Liver (tissue), 9 donors: ENCODE data around the gene TTF1. TPM values are rescaled to one million over a fixed set of nuclear protein-coding genes. Genes with fewer than 3 reads are reported as not detected.

Experiments
- DNase-seq: peaks from one replicate; pipeline ENCODE4 v3.0.0-alpha.2; 2017; ENCODE audit warnings: low spot score
- H3K27ac ChIP-seq, 2 donors: one replicate each; pipeline ENCODE4 v1.7.0; 2013; ENCODE audit warnings: inconsistent platforms in 2 of 2, low read length in 2 of 2, control low read depth in 1 of 2, low read depth in 1 of 2, mild to moderate bottlenecking in 1 of 2
- H3K27me3 ChIP-seq, 4 donors: one replicate each; pipeline versions ENCODE4 v1.6.1 to v1.7.0; 2013; ENCODE audit warnings: low read length in 3 of 4, inconsistent platforms in 1 of 4, mild to moderate bottlenecking in 1 of 4, moderate library complexity in 1 of 4; ENCODE audit not compliant: control insufficient read depth in 4 of 4, insufficient read depth in 4 of 4
- H3K36me3 ChIP-seq, 4 donors: one replicate each; pipeline versions ENCODE4 v1.6.1 to v1.7.0; 2013; ENCODE audit warnings: low read length in 3 of 4, mild to moderate bottlenecking in 3 of 4, low read depth in 1 of 4, moderate library complexity in 1 of 4; ENCODE audit not compliant: control insufficient read depth in 4 of 4, insufficient read depth in 3 of 4
- H3K4me1 ChIP-seq, 4 donors: one replicate each; pipeline versions ENCODE4 v1.6.1 to v1.7.0; 2013; ENCODE audit warnings: low read length in 3 of 4, mild to moderate bottlenecking in 3 of 4, moderate library complexity in 1 of 4; ENCODE audit not compliant: control insufficient read depth in 4 of 4, insufficient read depth in 4 of 4
- H3K4me3 ChIP-seq, 3 donors: one replicate each; pipeline versions ENCODE4 v1.6.1 to v1.7.0; 2013; ENCODE audit warnings: low read length in 3 of 3, control low read depth in 1 of 3, low read depth in 1 of 3, mild to moderate bottlenecking in 1 of 3
- H3K9ac ChIP-seq, 2 donors: one replicate each; pipeline ENCODE4 v1.7.0; 2013; ENCODE audit warnings: low read length in 2 of 2, mild to moderate bottlenecking in 2 of 2, moderate library complexity in 2 of 2, control low read depth in 1 of 2, low read depth in 1 of 2
- H3K9me3 ChIP-seq, 4 donors: one replicate each; pipeline versions ENCODE4 v1.6.1 to v1.7.0; 2013; ENCODE audit warnings: low read length in 3 of 4; ENCODE audit not compliant: control insufficient read depth in 4 of 4
- EGR1 ChIP-seq, 2 donors: IDR thresholded peaks; 2 replicates each; pipeline ENCODE4 v1.6.1; 2016 to 2018; ENCODE audit warnings: antibody characterized with exemption in 2 of 2, low read depth in 2 of 2
- FOXA1 ChIP-seq: IDR thresholded peaks from 2 replicates; pipeline ENCODE4 v1.6.1; 2016; ENCODE audit warnings: antibody characterized with exemption
- FOXA2 ChIP-seq: IDR thresholded peaks from 2 replicates; pipeline ENCODE4 v1.6.1; 2016; ENCODE audit warnings: antibody characterized with exemption
- GABPA ChIP-seq, 2 donors: IDR thresholded peaks in 1 of 2; conservative IDR thresholded peaks in 1 of 2; 2 replicates each; pipeline ENCODE4 v1.6.1; 2016; ENCODE audit warnings: antibody characterized with exemption in 2 of 2, mild to moderate bottlenecking in 1 of 2, moderate library complexity in 1 of 2
- HNF4A ChIP-seq, 2 donors: conservative IDR thresholded peaks; 2 replicates each; pipeline ENCODE4 v1.6.1; 2016; ENCODE audit warnings: antibody characterized with exemption in 2 of 2, mild to moderate bottlenecking in 2 of 2
- HNF4G ChIP-seq: IDR thresholded peaks from 2 replicates; pipeline ENCODE4 v1.6.1; 2016; ENCODE audit warnings: antibody characterized with exemption
- JUND ChIP-seq, 2 donors: IDR thresholded peaks; 2 replicates each; pipeline ENCODE4 v1.6.1; 2016; ENCODE audit warnings: antibody characterized with exemption in 2 of 2
- NR2F2 ChIP-seq: IDR thresholded peaks from 2 replicates; pipeline ENCODE4 v1.6.1; 2016; ENCODE audit warnings: antibody characterized with exemption
- RAD21 ChIP-seq, 2 donors: IDR thresholded peaks; 2 replicates each; pipeline ENCODE4 v1.6.1; 2016; ENCODE audit warnings: antibody characterized with exemption in 2 of 2, mild to moderate bottlenecking in 2 of 2
- RXRA ChIP-seq, 2 donors: IDR thresholded peaks; 2 replicates each; pipeline ENCODE4 v1.6.1; 2017 to 2018; ENCODE audit warnings: antibody characterized with exemption in 2 of 2, mild to moderate bottlenecking in 1 of 2
- SP1 ChIP-seq: IDR thresholded peaks from 2 replicates; pipeline ENCODE4 v1.6.1; 2018; ENCODE audit warnings: antibody characterized with exemption, mild to moderate bottlenecking
- TAF1 ChIP-seq: conservative IDR thresholded peaks from 2 replicates; pipeline ENCODE4 v1.6.1; 2016; ENCODE audit warnings: antibody characterized with exemption, mild to moderate bottlenecking
- YY1 ChIP-seq: IDR thresholded peaks from 2 replicates; pipeline ENCODE4 v1.6.1; 2016; ENCODE audit warnings: antibody characterized with exemption, mild to moderate bottlenecking
- WGBS: extraction: QIAGEN DNeasy Blood & Tissue Kit; methylation state at CpG from one replicate; pipeline ENCODE4 v1.1.7; 2013; 5-methylcytosine and 5-hydroxymethylcytosine counted together
- polyA plus RNA-seq, 2 donors: library from polyadenylated mRNA; stranded (reverse) in 1 of 2; unstranded in 1 of 2; fragments of 200-250 nt in 1 of 2; fragments of >200 nt in 1 of 2; fragmentation: Nextera tagmentation in 1 of 2; extraction: Ambion mirVana in 1 of 2; gene quantifications; one replicate each; pipeline versions ENCODE4 v1.2.1 to v1.2.3, GENCODE V29; 2013 to 2015
- total RNA-seq, 2 donors: library from RNA; depleted of rRNA; stranded (reverse); fragments of >200 nt; gene quantifications; one replicate each; pipeline ENCODE4 v1.2.3, GENCODE V29; 2014
- TF ChIP-seq, protein P1 (sequence below): IDR thresholded peaks from 2 replicates; pipeline ENCODE4 v1.6.1; 2016; ENCODE audit warnings: antibody characterized with exemption
- TF ChIP-seq, protein P2 (sequence below): IDR thresholded peaks from 2 replicates; pipeline ENCODE4 v1.6.1; 2016; ENCODE audit warnings: antibody characterized with exemption
- TF ChIP-seq, protein P3 (sequence below): IDR thresholded peaks from 2 replicates; pipeline ENCODE4 v1.6.1; 2016; ENCODE audit warnings: antibody characterized with exemption, mild to moderate bottlenecking
- TF ChIP-seq, protein P4 (sequence below): fragments of 150-350 bp; IDR thresholded peaks from 2 replicates; pipeline ENCODE4 v1.5.1; 2017; ENCODE audit warnings: improper control_type of control experiment, low read depth, low read length; ENCODE audit not compliant: missing input control
- TF ChIP-seq, protein P5 (sequence below): IDR thresholded peaks from 2 replicates; pipeline ENCODE4 v1.6.1; 2016; ENCODE audit warnings: antibody characterized with exemption
- donor health status: healthy.
- donor health status: healthy.
- donor health status: healthy.
- donor health status: healthy.
- donor health status: healthy.

The TTF1 gene
- total and polyA plus RNA-seq, 4 donors = 1.9 to 6.1 (median 2.6) TPM

DNA sequence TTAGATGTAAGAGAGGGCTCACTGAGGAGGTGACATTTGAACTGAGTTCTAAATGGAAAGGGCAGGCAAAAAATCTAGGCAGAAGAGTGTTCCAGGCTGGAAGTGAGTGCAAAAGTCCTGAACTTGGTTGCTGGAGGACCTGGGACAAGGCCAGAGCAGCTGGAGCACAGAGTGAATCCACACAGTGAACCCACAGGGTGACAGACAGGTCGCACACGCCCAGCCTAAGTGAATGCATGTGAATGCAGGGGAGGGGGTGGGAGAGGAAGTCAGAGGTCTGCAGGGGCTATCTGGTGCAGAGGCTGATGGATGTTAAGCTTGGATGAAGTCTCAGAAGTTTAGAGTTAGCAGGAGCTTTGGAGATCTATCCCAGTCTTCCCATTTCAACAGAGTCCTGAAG is 556 bp upstream of the TTF1 start:
- Histone ChIP-seq H3K4me3 (peak overlapping the region in 2 of 3 donors; percentile 89 to 93), H3K9me3 (no peaks in the 10 kb centered on the region), H3K4me1 (peaks cover 11 to 31% (median 20%) of the 10 kb centered on the region in 4 donors), H3K27me3 (peaks cover 0 to 10% (median 3%) of the 10 kb centered on the region in 4 donors), H3K9ac (no peak overlapping the region), H3K36me3 (peaks cover 0 to 3% (median 0%) of the 10 kb centered on the region in 4 donors), H3K27ac (no peak overlapping the region)
- DNase-seq = no peak
- 87% methylated on average over 2 of the region's 2 CpGs for WGBS
- no peak for TF ChIP-seq HNF4G
- TF ChIP-seq YY1 = no peak
- no peak for TF ChIP-seq RXRA (IDR thresholded peaks at IDR 0.05)

DNA sequence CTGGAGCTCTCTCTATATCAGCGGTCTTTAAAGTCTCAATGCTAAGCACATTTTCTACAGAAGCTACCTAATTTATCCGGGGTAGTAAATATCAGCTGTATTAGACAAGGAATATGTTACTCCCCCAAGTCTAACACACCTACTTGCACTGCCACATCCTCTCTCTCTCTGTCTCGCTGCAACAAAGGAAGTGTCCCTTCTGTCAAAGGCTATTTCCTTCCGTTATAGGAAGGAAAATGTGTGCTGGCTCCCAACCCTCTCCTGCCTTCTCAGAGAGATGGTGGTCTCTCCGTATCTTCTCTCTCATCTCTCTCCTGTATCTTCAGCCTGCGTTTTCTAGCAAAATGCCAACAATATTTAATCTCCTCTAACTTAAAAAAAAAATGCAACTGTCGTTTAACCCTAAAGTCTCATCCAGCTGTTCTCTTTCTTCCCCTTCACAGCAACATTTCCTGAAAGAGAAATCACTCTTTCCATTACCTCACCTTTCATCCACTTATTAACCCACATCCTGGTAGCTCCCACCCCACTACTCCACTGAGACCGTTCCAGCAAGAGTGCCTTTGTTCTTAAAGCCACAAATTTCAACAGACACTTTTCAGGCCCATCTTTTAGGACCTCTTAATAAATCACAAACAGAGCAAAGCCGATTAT is 2.3 kb downstream of the TTF1 start:
- Histone ChIP-seq H3K27me3 (no peaks in the 10 kb centered on the region), H3K4me1 (peaks cover 4 to 13% (median 10%) of the 10 kb centered on the region in 4 donors), H3K27ac (no peak overlapping the region), H3K36me3 (peaks cover 0 to 16% (median 11%) of the 10 kb centered on the region in 4 donors), H3K9me3 (no peaks in the 10 kb centered on the region), H3K4me3 (no peak overlapping the region), H3K9ac (no peak overlapping the region)
- 70% methylated on average over 9 of the region's 9 CpGs for WGBS
- no peak for DNase-seq
- TF ChIP-seq RXRA (IDR thresholded peaks at IDR 0.05) = no peak
- TF ChIP-seq, protein P1, sequence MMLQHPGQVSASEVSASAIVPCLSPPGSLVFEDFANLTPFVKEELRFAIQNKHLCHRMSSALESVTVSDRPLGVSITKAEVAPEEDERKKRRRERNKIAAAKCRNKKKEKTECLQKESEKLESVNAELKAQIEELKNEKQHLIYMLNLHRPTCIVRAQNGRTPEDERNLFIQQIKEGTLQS = no peak
- no peak for TF ChIP-seq RAD21 (IDR thresholded peaks at IDR 0.05)
- TF ChIP-seq, protein P2, sequence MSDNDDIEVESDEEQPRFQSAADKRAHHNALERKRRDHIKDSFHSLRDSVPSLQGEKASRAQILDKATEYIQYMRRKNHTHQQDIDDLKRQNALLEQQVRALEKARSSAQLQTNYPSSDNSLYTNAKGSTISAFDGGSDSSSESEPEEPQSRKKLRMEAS = peak; percentile 20
- no peak for TF ChIP-seq YY1

DNA sequence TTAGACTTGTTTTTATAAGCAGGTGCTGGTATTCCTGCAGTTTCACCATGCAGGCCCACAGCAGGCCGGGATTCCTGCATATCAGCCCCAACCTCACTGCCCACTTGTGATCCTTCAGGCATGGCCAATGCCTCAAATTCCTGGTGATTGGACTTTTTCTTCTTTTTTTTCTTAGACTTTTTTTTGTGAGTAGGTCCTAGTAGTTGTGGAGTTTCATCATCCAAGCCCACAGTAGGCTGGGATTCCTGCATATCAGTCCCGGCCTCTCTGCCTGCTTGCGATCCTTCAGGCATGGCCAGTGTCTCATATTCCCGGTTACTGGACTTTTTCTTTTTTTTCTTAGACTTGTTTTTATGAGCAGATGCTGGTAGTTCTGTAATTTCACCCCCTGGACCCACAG is 4.8 kb downstream of the TTF1 start:
- peaks cover 4 to 31% (median 26%) of the 10 kb centered on the region in 4 donors for H3K36me3 ChIP-seq
- no peak overlapping the region for H3K4me3 ChIP-seq
- 96% methylated on average over 4 of the region's 4 CpGs for WGBS

More for the DNA sequence above, 4.8 kb downstream of the TTF1 start:
- TF ChIP-seq, protein P1 = no peak
- TF ChIP-seq, protein P2 = no peak
- TF ChIP-seq, protein P3, sequence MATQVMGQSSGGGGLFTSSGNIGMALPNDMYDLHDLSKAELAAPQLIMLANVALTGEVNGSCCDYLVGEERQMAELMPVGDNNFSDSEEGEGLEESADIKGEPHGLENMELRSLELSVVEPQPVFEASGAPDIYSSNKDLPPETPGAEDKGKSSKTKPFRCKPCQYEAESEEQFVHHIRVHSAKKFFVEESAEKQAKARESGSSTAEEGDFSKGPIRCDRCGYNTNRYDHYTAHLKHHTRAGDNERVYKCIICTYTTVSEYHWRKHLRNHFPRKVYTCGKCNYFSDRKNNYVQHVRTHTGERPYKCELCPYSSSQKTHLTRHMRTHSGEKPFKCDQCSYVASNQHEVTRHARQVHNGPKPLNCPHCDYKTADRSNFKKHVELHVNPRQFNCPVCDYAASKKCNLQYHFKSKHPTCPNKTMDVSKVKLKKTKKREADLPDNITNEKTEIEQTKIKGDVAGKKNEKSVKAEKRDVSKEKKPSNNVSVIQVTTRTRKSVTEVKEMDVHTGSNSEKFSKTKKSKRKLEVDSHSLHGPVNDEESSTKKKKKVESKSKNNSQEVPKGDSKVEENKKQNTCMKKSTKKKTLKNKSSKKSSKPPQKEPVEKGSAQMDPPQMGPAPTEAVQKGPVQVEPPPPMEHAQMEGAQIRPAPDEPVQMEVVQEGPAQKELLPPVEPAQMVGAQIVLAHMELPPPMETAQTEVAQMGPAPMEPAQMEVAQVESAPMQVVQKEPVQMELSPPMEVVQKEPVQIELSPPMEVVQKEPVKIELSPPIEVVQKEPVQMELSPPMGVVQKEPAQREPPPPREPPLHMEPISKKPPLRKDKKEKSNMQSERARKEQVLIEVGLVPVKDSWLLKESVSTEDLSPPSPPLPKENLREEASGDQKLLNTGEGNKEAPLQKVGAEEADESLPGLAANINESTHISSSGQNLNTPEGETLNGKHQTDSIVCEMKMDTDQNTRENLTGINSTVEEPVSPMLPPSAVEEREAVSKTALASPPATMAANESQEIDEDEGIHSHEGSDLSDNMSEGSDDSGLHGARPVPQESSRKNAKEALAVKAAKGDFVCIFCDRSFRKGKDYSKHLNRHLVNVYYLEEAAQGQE = no peak
- TF ChIP-seq YY1 (no peak), FOXA2 (no peak), RXRA (IDR thresholded peaks at IDR 0.05) (no peak), FOXA1 (no peak), GABPA (IDR thresholded peaks at IDR 0.05 in 1 of 2, conservative IDR thresholded peaks at IDR 0.05 in 1 of 2) (no peak), EGR1 (IDR thresholded peaks at IDR 0.05; ENCODE audit: low read depth in 2 of 2) (no peak), HNF4A (conservative IDR thresholded peaks at IDR 0.05) (no peak), RAD21 (IDR thresholded peaks at IDR 0.05) (no peak), TAF1 (no peak), NR2F2 (no peak), HNF4G (no peak), JUND (IDR thresholded peaks at IDR 0.05) (no peak), SP1 (no peak)
- TF ChIP-seq, protein P4, sequence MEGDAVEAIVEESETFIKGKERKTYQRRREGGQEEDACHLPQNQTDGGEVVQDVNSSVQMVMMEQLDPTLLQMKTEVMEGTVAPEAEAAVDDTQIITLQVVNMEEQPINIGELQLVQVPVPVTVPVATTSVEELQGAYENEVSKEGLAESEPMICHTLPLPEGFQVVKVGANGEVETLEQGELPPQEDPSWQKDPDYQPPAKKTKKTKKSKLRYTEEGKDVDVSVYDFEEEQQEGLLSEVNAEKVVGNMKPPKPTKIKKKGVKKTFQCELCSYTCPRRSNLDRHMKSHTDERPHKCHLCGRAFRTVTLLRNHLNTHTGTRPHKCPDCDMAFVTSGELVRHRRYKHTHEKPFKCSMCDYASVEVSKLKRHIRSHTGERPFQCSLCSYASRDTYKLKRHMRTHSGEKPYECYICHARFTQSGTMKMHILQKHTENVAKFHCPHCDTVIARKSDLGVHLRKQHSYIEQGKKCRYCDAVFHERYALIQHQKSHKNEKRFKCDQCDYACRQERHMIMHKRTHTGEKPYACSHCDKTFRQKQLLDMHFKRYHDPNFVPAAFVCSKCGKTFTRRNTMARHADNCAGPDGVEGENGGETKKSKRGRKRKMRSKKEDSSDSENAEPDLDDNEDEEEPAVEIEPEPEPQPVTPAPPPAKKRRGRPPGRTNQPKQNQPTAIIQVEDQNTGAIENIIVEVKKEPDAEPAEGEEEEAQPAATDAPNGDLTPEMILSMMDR = no peak
- TF ChIP-seq, protein P5, sequence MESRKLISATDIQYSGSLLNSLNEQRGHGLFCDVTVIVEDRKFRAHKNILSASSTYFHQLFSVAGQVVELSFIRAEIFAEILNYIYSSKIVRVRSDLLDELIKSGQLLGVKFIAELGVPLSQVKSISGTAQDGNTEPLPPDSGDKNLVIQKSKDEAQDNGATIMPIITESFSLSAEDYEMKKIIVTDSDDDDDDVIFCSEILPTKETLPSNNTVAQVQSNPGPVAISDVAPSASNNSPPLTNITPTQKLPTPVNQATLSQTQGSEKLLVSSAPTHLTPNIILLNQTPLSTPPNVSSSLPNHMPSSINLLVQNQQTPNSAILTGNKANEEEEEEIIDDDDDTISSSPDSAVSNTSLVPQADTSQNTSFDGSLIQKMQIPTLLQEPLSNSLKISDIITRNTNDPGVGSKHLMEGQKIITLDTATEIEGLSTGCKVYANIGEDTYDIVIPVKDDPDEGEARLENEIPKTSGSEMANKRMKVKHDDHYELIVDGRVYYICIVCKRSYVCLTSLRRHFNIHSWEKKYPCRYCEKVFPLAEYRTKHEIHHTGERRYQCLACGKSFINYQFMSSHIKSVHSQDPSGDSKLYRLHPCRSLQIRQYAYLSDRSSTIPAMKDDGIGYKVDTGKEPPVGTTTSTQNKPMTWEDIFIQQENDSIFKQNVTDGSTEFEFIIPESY = no peak
- H3K27me3 ChIP-seq = no peaks in the 10 kb centered on the region
- peaks cover 4 to 10% (median 8%) of the 10 kb centered on the region in 4 donors for H3K4me1 ChIP-seq
- no peak overlapping the region for H3K27ac ChIP-seq
- DNase-seq = no peak
- no peak overlapping the region for H3K9ac ChIP-seq
- H3K9me3 ChIP-seq = no peaks in the 10 kb centered on the region
